WTC11 (cell line): ENCODE measurements around the gene TMEM43. TPM values are rescaled to one million over a fixed set of nuclear protein-coding genes. Genes with fewer than 3 reads are reported as not detected.

Source experiments
- ATAC-seq: fragments of 200-7000 bp; cut with Tn5 transposase; 2 replicates; pipeline ENCODE4 v1.10.0; 2021; ENCODE audit warnings: mild to moderate bottlenecking, moderate library complexity
- CTCF ChIA-PET: fragments of 300-600 bp; sonication (Branson Sonifier 250); formaldehyde crosslinking; loops from one replicate; lab custom pipeline; 2021; ENCODE audit warnings: antibody characterized with exemption; lab: Charles Lee
- POLR2A ChIA-PET: fragments of 350-600 bp; sonication (Branson Sonifier 250); formaldehyde crosslinking; loops from one replicate; lab custom pipeline; 2021; ENCODE audit warnings: antibody characterized with exemption; lab: Charles Lee
- DNase-seq: peaks from one replicate; pipeline ENCODE4 v3.0.0; 2021; ENCODE audit warnings: low spot score
- H3K27ac Mint-ChIP-seq: 2 replicates; pipeline ENCODE4 v1.8.0; 2021; ENCODE audit warnings: mixed read lengths
- H3K27me3 Mint-ChIP-seq: 2 replicates; pipeline ENCODE4 v1.8.0; 2021; ENCODE audit warnings: low read depth, mild to moderate bottlenecking, moderate library complexity, mixed read lengths
- H3K36me3 Mint-ChIP-seq: 2 replicates; pipeline ENCODE4 v1.8.0; 2021; ENCODE audit warnings: mixed read lengths
- H3K4me1 Mint-ChIP-seq: 2 replicates; pipeline ENCODE4 v1.8.0; 2022; ENCODE audit warnings: mixed read lengths
- H3K4me3 Mint-ChIP-seq: 2 replicates; pipeline ENCODE4 v1.8.0; 2021; ENCODE audit warnings: mild to moderate bottlenecking, moderate library complexity, mixed read lengths
- H3K9me3 Mint-ChIP-seq: 2 replicates; pipeline ENCODE4 v1.8.0; 2021; ENCODE audit warnings: mixed read lengths
- CDX4 ChIP-seq: fragments of 250-450 bp; sonication (Bioruptor Pico); IDR thresholded peaks from 2 replicates; pipeline ENCODE4 v1.9.0; 2021; ENCODE audit warnings: moderate library complexity, mild to moderate bottlenecking, inconsistent platforms, borderline replicate concordance
- CREM ChIP-seq: sonication (generic); formaldehyde crosslinking; IDR thresholded peaks from 2 replicates; pipeline ENCODE4 v1.8.1; 2022; ENCODE audit warnings: mild to moderate bottlenecking, missing genetic modification reagents, moderate library complexity
- CTCF ChIP-seq: fragments of 200-600 bp; IDR thresholded peaks from 2 replicates; pipeline ENCODE4 v1.8.0; 2022; ENCODE audit warnings: antibody characterized with exemption
- ELF4 ChIP-seq: sonication (generic); formaldehyde crosslinking; IDR thresholded peaks from 2 replicates; pipeline ENCODE4 v1.8.1; 2022; ENCODE audit warnings: low read depth, mild to moderate bottlenecking, moderate library complexity, missing genetic modification reagents
- ERG ChIP-seq: fragments of 250-450 bp; sonication (Bioruptor Pico); IDR thresholded peaks from 2 replicates; pipeline ENCODE4 v1.8.0; 2021; ENCODE audit warnings: mild to moderate bottlenecking
- FOXJ3 ChIP-seq: sonication (generic); formaldehyde crosslinking; IDR thresholded peaks from 2 replicates; pipeline ENCODE4 v1.9.0; 2021; ENCODE audit warnings: missing genetic modification reagents, mild to moderate bottlenecking, borderline replicate concordance
- GTF2I ChIP-seq: fragments of 250-450 bp; sonication (Bioruptor Pico); conservative IDR thresholded peaks from 2 replicates; pipeline ENCODE4 v1.4.0; 2021; ENCODE audit warnings: mild to moderate bottlenecking
- JUN ChIP-seq: sonication (generic); formaldehyde crosslinking; IDR thresholded peaks from 2 replicates; pipeline ENCODE4 v1.8.0; 2023; ENCODE audit warnings: mild to moderate bottlenecking, missing genetic modification reagents
- MLX ChIP-seq: sonication (generic); formaldehyde crosslinking; IDR thresholded peaks from 2 replicates; pipeline ENCODE4 v1.8.1; 2023; ENCODE audit warnings: mild to moderate bottlenecking, missing genetic modification reagents, moderate library complexity
- NFATC4 ChIP-seq: fragments of 250-450 bp; sonication (Bioruptor Pico); IDR thresholded peaks from 2 replicates; pipeline ENCODE4 v1.9.0; 2021; ENCODE audit warnings: mild to moderate bottlenecking
- SMAD3 ChIP-seq: sonication (generic); formaldehyde crosslinking; IDR thresholded peaks from 2 replicates; pipeline ENCODE4 v1.8.0; 2022; ENCODE audit warnings: missing genetic modification reagents, mild to moderate bottlenecking, borderline replicate concordance
- SP1 ChIP-seq: sonication (generic); formaldehyde crosslinking; conservative IDR thresholded peaks from 2 replicates; pipeline ENCODE4 v1.8.1; 2022; ENCODE audit warnings: missing genetic modification reagents
- TEAD1 ChIP-seq: sonication (generic); formaldehyde crosslinking; IDR thresholded peaks from 2 replicates; pipeline ENCODE4 v1.8.0; 2022; ENCODE audit warnings: mild to moderate bottlenecking, missing genetic modification reagents
- USF2 ChIP-seq: sonication (generic); formaldehyde crosslinking; IDR thresholded peaks from 2 replicates; pipeline ENCODE4 v1.8.1; 2023; ENCODE audit warnings: mild to moderate bottlenecking, missing genetic modification reagents, moderate library complexity
- ZMAT4 ChIP-seq: fragments of 250-450 bp; sonication (Bioruptor Pico); IDR thresholded peaks from 2 replicates; pipeline ENCODE4 v1.9.0; 2021; ENCODE audit warnings: mild to moderate bottlenecking
- ZNF121 ChIP-seq: sonication (generic); formaldehyde crosslinking; IDR thresholded peaks from 2 replicates; pipeline ENCODE4 v1.8.0; 2023; ENCODE audit warnings: missing genetic modification reagents
- ZNF263 ChIP-seq: sonication (generic); formaldehyde crosslinking; IDR thresholded peaks from 2 replicates; pipeline ENCODE4 v1.8.1; 2022; ENCODE audit warnings: low read depth, mild to moderate bottlenecking, moderate library complexity, missing genetic modification reagents
- ZNF512 ChIP-seq: sonication (generic); formaldehyde crosslinking; IDR thresholded peaks from 2 replicates; pipeline ENCODE4 v1.8.1; 2022; ENCODE audit warnings: missing genetic modification reagents, borderline replicate concordance
- ZSCAN18 ChIP-seq: fragments of 250-450 bp; sonication (Bioruptor Pico); IDR thresholded peaks from 2 replicates; pipeline ENCODE4 v2.1.2; 2022; ENCODE audit warnings: mild to moderate bottlenecking, moderate library complexity
- total RNA-seq: library from RNA; stranded (reverse); gene quantifications from 3 replicates; pipeline ENCODE4 v1.2.3, GENCODE V29; 2021

Gene TMEM43
- total RNA-seq, 1 experiment from 2014 or later, result 27.7 TPM

GRCh38 chr3:14130707-14131106 lies 5.9 kb downstream of the TMEM43 start:
- DNase-seq (no peak), ATAC-seq (no peak)
- Mint-ChIP-seq H3K9me3 (peaks cover 5% of the 10 kb centered on the region), H3K27ac (no peak overlapping the region), H3K27me3 (no peaks in the 10 kb centered on the region), H3K4me1 (peaks cover 9% of the 10 kb centered on the region), H3K4me3 (no peak overlapping the region), H3K36me3 (peaks cover 45% of the 10 kb centered on the region)
- TF ChIP-seq ZSCAN18 (CRISPR knock-in tag) (no peak), ZMAT4 (CRISPR knock-in tag) (no peak), SMAD3 (CRISPR knock-in tag) (no peak), TEAD1 (CRISPR knock-in tag) (no peak), FOXJ3 (CRISPR knock-in tag) (no peak), CDX4 (CRISPR knock-in tag) (no peak), NFATC4 (CRISPR knock-in tag) (no peak), USF2 (CRISPR knock-in tag) (no peak), GTF2I (CRISPR knock-in tag) (no peak), JUN (no peak), ZNF512 (CRISPR knock-in tag) (no peak), CREM (CRISPR knock-in tag) (no peak), CTCF (no peak), ZNF121 (CRISPR knock-in tag) (no peak)
- ChIA-PET POLR2A (no interaction called here), CTCF (no interaction called here)

GRCh38 chr3:14131134-14131533 lies 6.3 kb downstream of the TMEM43 start:
- H3K27me3 Mint-ChIP-seq, result no peaks in the 10 kb centered on the region
- H3K4me1 Mint-ChIP-seq, result peaks cover 5% of the 10 kb centered on the region
- peaks cover 49% of the 10 kb centered on the region for H3K36me3 Mint-ChIP-seq
- POLR2A ChIA-PET, result no interaction called here
- no peak for ATAC-seq
- no peak overlapping the region for H3K4me3 Mint-ChIP-seq
- peaks cover 5% of the 10 kb centered on the region for H3K9me3 Mint-ChIP-seq
- TF ChIP-seq SP1 (CRISPR knock-in tag) (no peak), ZNF263 (CRISPR knock-in tag) (no peak), MLX (no peak), ERG (no peak), ELF4 (CRISPR knock-in tag) (no peak)
- H3K27ac Mint-ChIP-seq, result no peak overlapping the region
- CTCF ChIA-PET, result no interaction called here
- no peak for DNase-seq
